Right atrium auricular region (tissue), 2 donors: ENCODE data around the gene ARRB1. TPM values are rescaled to one million over a fixed set of nuclear protein-coding genes. Genes with fewer than 3 reads are reported as not detected.

ENCODE experiments used
- DNase-seq: peaks from one replicate; pipeline ENCODE4 v3.0.0-alpha.2; 2019; ENCODE audit warnings: low spot score
- H3K27ac ChIP-seq, 2 donors: fragments of 200-600 bp; sonication (generic); 1 replicate in 1 of 2; 2 replicates in 1 of 2; pipeline ENCODE4 v1.5.1; 2016 to 2019
- H3K27me3 ChIP-seq, 2 donors: fragments of 200-600 bp; sonication (generic); one replicate each; pipeline versions ENCODE4 v1.5.1 to v1.6.0; 2017 to 2019
- H3K36me3 ChIP-seq: fragments of 200-600 bp; sonication (generic); one replicate; pipeline ENCODE4 v1.5.1; 2016
- H3K4me1 ChIP-seq, 2 donors: fragments of 200-600 bp; sonication (generic); one replicate each; pipeline versions ENCODE4 v1.5.1 to v1.6.0; 2017 to 2019
- H3K4me3 ChIP-seq, 2 donors: fragments of 200-600 bp; sonication (generic); 1 replicate in 1 of 2; 2 replicates in 1 of 2; pipeline ENCODE4 v1.5.1; 2017 to 2019; ENCODE audit warnings: mild to moderate bottlenecking in 1 of 2, moderate library complexity in 1 of 2
- H3K9me3 ChIP-seq, 2 donors: fragments of 200-600 bp; sonication (generic); one replicate each; pipeline ENCODE4 v1.5.1; 2019
- CTCF ChIP-seq, 2 donors: fragments of 200-600 bp; sonication (generic); IDR thresholded peaks; one replicate each; pipeline ENCODE4 v1.5.1; 2019; ENCODE audit warnings: antibody characterized with exemption in 2 of 2
- total RNA-seq, 2 donors: library from RNA; depleted of rRNA; stranded (reverse); fragments of >200 nt; gene quantifications; one replicate each; pipeline ENCODE4 v1.1.0, GENCODE V29; 2016

The ARRB1 gene
- total RNA-seq, 2 donors from 2014 or later: 19.4 to 22.9 TPM

GRCh38 chr11:75350743-75351540 is 519 bp downstream of the ARRB1 start:
- Histone ChIP-seq H3K4me3 (peak overlapping the region; percentile 74 to 77), H3K36me3 (no peaks in the 10 kb centered on the region), H3K27me3 (no peaks in the 10 kb centered on the region), H3K27ac (peak overlapping the region; percentile 90 to 93), H3K9me3 (no peaks in the 10 kb centered on the region), H3K4me1 (peaks cover 4 to 67% of the 10 kb centered on the region in 2 donors)
- DNase-seq: no peak
- no peak for TF ChIP-seq CTCF (IDR thresholded peaks at IDR 0.05)

- H3K27ac ChIP-seq: peak overlapping the region; percentile 90 to 93
- peak overlapping the region; percentile 74 to 77 for H3K4me3 ChIP-seq
- no peaks in the 10 kb centered on the region for H3K9me3 ChIP-seq
- H3K36me3 ChIP-seq: no peaks in the 10 kb centered on the region
- DNase-seq: no peak
- no peak for TF ChIP-seq CTCF (IDR thresholded peaks at IDR 0.05)
- H3K4me1 ChIP-seq: peaks cover 4 to 74% of the 10 kb centered on the region in 2 donors
- no peaks in the 10 kb centered on the region for H3K27me3 ChIP-seq
Observed at GRCh38 chr11:75350122-75350742, 1.2 kb downstream of the ARRB1 start.

- no peaks in the 10 kb centered on the region for H3K36me3 ChIP-seq
- DNase-seq: no peak
- H3K4me1 ChIP-seq: peaks cover 4 to 80% of the 10 kb centered on the region in 2 donors
- no peaks in the 10 kb centered on the region for H3K9me3 ChIP-seq
- H3K27me3 ChIP-seq: no peaks in the 10 kb centered on the region
- H3K27ac ChIP-seq: peak overlapping the region; percentile 90 to 93
- H3K4me3 ChIP-seq: peak overlapping the region; percentile 74 to 77
- no peak for TF ChIP-seq CTCF (IDR thresholded peaks at IDR 0.05)
Observed at GRCh38 chr11:75349521-75350116, 1.8 kb downstream of the ARRB1 start.

GRCh38 chr11:75347781-75348566 is 3.5 kb downstream of the ARRB1 start:
- no peak for TF ChIP-seq CTCF (IDR thresholded peaks at IDR 0.05)
- Histone ChIP-seq H3K4me1 (peaks cover 4 to 94% of the 10 kb centered on the region in 2 donors), H3K4me3 (no peak overlapping the region), H3K9me3 (no peaks in the 10 kb centered on the region), H3K27ac (peak overlapping the region; percentile 40 to 93), H3K27me3 (no peaks in the 10 kb centered on the region), H3K36me3 (no peaks in the 10 kb centered on the region)
- DNase-seq: no peak

- peak overlapping the region; percentile 40 to 93 for H3K27ac ChIP-seq
- DNase-seq: peak; percentile 76
- peaks cover 4 to 94% of the 10 kb centered on the region in 2 donors for H3K4me1 ChIP-seq
- TF ChIP-seq CTCF (IDR thresholded peaks at IDR 0.05): no peak
- H3K4me3 ChIP-seq: no peak overlapping the region
- H3K36me3 ChIP-seq: no peaks in the 10 kb centered on the region
- no peaks in the 10 kb centered on the region for H3K27me3 ChIP-seq
- no peaks in the 10 kb centered on the region for H3K9me3 ChIP-seq
Observed at GRCh38 chr11:75346912-75347647, 4.4 kb downstream of the ARRB1 start.
